Measurements from ENCODE around the gene MAPKAPK3.
"Not testable (repeated sequence)": the region's sequence is repeated elsewhere in the genome, so short reads cannot be mapped to it uniquely, and the experiment has no call there.

The MAPKAPK3 gene

DNA sequence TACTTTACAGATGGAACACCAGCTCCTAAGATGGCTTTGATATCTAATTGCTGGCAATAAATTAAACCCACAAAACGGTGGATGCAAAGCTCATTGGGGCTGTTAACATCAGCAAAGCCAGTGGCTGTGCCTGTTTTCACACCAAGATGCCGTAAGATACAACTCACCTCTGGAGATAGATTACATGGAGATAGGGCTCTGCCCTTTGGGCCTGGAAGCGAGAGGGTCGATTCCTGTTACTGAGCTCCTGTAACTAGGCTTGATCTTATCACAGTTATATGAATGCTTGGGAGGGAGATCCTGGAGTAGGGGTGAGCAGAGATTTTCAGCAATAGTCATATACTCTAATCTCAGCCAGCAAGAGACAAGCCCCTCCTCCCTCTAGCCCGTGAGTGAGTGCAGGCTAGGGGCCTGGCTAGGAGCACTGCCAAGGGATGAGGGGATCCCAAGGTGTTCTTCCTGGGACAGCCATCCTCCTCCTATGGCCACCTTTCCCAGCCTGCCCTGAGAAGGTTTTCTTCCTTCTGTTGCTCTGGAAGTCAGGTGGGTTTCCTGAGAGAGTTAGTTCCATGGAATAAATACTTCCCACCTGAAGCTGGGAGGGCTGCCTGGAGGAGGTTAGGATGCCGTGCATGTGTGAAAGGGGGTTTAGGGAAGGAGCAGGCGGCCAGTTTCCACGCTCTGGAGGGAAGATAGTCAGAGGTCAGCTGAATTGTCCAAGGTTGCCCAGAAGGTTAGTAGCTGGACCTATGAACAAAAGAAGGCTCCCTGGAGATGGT is 39.7 kb downstream of the MAPKAPK3 start:
- no peak for DNase-seq (ENCODE audit: low spot score)

DNA sequence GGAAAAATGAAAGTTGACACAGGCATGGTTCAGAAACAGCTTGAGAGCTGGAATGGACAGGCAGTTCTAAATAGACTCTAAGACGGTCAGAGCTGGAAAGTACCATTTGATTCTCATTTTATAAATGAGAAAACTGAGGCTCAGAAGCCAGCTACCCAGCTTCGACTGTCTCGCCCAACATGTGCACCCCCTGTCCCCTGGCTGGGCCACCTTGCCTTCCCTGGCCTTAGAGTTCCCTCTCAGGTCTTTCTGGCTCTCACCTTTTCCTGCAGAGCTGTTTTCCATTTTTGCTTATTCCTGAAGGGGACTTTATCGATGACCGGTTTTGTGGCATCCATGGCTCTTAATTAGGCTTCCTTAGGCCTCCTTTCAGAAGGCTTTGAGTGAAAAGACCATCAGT is 40.5 kb downstream of the MAPKAPK3 start:
- DNase-seq (ENCODE audit: low spot score) = no peak

GRCh38 chr3:50657816-50658215 is 40.9 kb downstream of the MAPKAPK3 start:
- DNase-seq (ENCODE audit: low spot score) = no peak

DNA sequence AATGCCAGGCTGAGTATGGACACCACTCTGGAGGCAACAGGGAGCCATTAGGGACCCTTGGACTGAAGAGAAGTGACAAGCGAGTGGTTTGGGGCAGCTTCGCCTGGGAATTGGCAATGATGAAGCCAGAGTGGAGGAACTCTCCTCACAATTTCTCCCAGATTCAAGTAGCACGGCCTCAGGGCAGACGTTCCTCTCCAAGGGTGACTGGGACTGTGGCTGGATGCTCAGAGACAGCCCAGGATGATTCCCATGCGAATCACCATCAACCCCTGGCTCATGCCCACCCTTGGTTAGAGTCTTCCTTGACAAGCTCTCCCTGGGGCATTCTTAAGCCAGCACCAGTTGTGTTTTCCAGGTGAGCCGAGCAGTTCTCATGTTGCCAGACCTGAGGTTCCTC is 41.5 kb downstream of the MAPKAPK3 start:
- no peak for DNase-seq (ENCODE audit: low spot score)

GRCh38 chr3:50658831-50659230 is 41.9 kb downstream of the MAPKAPK3 start:
- DNase-seq (ENCODE audit: low spot score) = no peak

DNA sequence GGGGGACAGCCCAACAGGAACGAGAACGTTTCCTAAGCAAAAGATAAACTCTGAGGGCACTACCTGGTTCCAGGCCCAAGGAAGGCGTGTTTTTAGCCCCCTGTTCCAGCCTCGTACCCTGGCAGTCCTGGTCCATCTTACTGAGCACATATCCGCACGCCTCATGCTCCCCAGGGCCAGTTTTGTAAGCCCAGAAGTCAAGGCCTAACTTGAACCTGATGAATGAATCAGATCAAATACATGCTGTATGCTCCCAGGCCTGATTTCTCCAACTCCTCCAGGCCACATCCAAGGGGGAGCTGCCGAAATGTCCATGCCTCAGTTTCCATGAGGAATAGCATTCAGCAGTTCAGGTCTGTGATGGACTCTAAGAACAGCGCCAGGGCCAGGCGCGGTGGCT is 43.4 kb downstream of the MAPKAPK3 start:
- DNase-seq (ENCODE audit: low spot score) = no peak

DNA sequence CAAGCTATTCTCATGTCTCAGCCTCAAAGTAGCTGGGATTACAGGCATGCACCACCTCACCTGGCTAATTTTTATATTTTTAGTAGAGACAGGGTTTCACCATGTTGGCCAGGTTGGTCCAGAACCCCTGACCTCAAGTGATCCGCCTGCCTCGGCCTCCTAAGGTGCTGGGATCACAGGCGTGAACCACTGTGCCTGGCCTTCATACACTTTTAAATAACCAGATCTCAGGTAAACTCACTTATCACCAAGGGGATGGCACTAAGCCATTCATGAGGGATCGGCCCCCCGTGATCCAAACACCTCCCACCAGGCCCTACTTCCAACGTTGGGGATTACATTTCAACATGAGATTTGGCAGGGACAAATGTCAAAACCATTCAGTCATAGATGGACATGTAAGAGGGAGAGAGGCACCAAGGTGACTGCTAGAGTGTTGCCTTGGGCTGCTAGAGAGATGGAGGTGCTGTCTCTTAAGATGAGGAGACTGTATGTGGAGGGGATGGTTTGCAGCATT is 44.4 kb downstream of the MAPKAPK3 start:
- no peak for DNase-seq (ENCODE audit: low spot score)

DNA sequence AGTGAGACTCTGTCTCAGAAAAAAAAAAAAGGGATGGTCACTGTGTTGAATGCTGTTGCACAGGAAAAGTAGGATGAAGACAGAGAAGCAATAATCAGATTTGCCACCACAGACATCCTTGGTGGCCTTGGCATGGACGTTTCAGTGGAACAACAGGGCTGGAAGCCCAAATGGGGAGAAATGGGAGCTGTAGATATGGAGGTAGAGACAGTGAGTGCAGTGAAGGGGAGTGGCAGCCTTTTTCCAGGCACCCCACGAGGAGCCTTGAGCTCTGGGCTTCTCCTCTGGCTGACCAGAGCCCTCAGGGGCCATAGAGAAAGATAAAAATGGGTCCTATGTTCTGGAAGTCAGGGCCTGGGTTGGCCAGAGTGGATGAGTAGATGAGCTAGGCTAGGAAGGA is 45.5 kb downstream of the MAPKAPK3 start:
- no peak for DNase-seq (ENCODE audit: low spot score)

DNA sequence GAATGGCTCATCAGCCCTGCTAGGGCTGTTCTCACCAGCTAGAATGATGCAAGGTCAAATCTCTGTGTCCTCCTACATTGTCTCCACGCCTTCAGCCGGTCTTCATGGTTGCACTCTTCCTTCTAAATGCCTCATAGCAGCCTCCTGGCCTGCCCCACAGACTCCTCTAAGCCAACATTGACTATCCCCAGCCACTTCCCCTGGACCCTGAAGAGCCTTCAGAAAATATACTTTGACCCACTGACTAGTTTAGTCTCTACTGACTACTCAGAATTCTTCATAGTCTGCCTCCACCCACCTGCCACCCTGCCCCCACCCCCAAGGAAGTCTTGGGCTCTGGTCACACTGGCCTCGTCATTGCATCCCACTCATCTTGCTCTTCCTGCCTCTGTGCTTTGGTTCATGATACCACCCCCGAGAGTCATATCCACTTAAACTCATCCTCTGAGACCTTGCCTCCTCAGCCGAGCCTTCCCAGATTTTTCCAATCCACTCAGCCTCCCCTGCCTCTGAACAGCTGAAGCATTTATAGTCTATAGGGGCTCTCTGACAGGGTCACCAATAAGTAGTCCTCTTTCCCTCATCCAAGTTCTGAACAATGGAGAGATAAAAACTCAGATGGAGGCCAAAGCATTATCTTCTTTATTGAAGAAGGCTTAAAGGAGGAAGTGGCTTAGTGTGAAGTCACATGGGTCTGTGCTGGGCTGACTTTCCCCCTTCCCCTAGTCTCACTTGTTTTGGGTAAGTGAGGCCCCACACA is 48.3 kb downstream of the MAPKAPK3 start:
- no peak for DNase-seq (ENCODE audit: low spot score)

DNA sequence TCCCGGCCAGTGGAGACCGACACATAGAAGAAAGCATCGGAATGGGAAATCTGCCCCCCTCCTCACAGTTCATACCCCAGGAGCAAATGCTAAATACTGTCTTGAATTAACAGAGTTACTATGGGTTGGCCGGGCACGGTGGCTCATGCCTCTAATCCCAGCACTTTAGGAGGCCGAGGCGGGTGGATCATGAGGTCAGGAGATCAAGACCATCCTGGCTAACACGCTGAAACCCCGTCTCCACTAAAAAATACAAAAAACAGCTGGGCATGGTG is 48.8 kb downstream of the MAPKAPK3 start:
- not testable (repeated sequence) for DNase-seq (ENCODE audit: low spot score)

DNA sequence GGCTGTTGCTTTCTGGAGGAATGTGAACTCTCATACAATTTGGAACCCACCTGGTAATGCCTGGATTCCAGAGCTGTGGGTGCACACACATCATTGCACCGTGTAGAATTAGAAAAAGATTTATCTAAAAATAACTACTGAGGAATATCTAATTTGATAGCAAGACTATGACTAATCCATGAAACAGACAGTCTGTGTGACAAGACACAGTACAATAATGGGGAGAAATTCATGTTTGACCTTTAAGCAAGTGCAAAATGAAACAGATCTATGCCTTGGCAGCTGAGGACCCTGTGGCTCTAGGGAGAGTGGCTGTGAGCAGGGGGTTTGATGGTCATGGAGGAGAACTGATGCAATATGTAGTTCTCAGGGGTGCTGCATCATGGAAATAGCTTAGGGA is 49.9 kb downstream of the MAPKAPK3 start:
- DNase-seq (ENCODE audit: low spot score) = no peak

DNA sequence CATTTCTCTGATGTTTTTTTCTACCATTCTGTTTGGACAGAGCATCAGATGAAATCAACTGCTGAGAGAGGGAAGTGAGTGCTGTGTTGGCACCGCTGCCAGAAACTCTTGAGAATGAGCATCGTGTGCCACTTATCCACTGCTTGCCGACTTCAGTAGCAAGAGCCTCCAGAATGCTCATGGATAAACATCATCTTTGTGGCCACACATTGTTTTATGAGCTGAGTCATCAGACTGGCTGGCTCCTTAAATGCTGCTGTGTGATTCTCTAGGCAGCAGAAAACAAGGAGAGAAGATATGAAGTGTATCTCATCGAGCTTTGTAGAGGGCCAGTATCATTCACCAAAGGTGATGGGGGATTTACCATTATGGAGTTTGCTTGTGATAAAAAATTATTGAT is 54.4 kb downstream of the MAPKAPK3 start:
- DNase-seq (ENCODE audit: low spot score) = peak; percentile 44

DNA sequence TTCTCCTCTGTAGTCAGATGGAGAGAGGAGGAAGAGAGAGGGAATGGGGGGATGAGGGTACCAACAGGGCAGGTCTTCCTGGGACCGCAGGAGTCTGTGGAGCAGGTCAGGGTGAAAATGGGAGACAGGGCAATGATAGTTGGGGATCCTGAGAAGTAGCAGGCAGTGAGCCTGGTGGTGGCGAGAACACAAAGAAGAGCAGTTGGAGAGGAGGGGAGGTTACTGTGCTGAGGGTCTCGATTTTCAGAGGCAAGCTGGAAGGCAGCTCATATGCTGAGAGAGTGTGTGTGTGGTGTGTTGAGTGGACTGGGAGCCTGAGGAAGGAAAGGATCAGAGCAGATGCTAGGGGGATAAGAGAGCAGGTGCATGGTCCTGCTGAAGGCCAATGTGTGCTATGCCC is 55.7 kb downstream of the MAPKAPK3 start:
- DNase-seq (ENCODE audit: low spot score) = no peak

DNA sequence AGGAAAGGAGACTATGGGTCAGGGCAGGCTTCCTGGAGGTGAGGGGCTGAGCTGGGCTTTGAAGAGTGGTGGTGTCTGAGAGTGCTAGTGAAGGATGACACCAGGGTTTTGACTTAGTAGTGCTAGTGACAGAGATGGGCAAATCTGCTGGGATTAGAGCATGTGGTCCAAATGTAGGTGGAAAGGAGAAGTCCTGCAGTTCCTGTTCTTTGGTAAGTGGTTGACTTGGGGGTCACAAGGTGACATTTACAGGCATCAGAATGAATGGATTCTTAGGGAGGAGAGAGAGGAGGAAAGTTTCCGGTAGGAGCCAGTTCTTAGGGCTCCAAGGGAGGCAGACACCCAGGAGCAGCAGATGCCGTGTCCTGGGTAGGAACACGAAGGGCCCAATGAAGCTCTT is 57.0 kb downstream of the MAPKAPK3 start:
- DNase-seq (ENCODE audit: low spot score) = peak; percentile 2

DNA sequence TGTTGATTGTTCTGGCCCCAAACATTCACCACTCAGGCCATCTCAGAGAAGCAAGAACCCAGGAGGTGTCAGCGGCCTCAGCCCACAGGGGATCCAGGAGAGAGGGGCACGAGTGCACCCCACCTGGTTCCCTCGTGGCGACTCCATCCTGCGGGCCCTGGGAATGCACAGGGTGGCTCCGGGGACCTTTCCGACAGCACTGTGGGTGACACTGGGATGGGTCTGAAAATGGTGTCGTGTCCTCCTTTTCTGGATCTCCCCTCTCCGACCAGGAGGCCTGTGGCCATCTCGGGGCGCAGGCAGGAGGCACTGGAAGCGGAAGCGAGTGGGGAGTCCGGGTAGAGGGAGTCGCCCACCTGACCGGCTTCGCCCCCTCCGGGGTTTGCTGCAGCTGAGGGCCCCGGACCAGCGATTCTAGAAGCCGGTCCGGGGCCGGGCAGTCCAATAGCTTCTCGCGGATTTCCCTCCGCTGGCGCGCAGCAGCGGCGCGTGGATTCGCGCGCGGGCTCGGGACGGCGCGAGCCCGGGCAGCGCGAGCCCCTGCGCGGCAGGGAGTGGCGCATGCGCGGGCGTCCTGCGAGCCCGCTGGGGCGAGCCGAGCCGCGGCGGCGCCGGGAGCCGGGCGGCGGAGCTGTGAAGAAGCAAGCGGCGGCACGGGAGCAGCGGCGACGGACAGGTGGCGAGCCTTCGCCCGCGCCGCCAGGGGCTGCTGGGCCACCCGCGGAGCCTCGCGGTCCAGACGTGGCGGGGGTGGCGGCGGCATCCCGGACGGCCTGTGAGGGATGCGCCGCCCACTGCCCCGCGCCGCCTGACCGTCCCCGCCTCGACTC is 57.6 kb downstream of the MAPKAPK3 start, which contains the start of gene DOCK3:
Gene DOCK3 (plus strand): TSS at position 579 of the 830 bp plus-strand sequence. CDS start 337 bp downstream, outside the sequence.
- DNase-seq (ENCODE audit: low spot score) = peak; percentile 65

DNA sequence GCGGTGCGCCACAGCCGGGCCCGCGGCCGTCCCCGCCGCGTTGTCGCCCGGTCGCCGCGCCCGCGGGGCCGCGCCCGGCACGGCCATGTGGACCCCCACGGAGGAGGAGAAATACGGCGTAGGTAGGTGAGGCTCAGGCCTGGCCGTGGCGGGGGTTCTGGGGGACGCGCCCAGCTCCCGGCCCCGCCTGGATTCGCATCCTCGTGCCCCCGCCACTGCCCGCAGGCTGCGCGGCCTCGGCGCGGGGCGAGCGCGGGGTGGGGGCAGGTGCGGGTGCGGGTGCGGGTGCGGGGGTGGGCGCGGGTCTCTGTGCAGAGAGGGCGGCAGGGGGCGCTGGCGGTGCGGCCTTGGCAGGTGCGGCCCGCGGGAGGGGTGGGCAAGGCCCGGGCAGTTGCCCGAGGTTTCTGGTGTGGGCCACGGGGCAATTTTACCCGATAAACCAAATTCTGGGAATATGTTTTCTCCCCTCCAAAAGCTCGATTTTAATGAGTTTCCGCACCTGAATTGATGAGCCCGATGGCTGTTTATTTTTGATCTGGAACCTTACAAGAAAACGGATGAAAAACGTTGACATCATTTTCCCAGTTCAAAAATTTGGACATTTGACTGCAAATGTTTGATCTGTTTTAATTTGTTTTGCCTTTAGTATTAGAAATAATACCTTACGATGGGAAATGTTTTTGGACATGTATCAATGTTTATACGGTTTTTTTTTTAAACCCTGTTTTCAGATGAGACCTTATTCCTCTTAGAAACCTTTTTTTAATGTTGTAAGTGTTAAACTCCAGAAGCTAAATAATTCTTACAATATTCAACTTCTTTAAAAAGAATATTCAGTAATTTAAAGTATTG is 58.5 kb downstream of the MAPKAPK3 start:
- peak; percentile 79 for DNase-seq (ENCODE audit: low spot score)

- DNase-seq (ENCODE audit: low spot score) = peak; percentile 0
Measured at GRCh38 chr3:50676031-50676705, 59.2 kb downstream of the MAPKAPK3 start.

DNA sequence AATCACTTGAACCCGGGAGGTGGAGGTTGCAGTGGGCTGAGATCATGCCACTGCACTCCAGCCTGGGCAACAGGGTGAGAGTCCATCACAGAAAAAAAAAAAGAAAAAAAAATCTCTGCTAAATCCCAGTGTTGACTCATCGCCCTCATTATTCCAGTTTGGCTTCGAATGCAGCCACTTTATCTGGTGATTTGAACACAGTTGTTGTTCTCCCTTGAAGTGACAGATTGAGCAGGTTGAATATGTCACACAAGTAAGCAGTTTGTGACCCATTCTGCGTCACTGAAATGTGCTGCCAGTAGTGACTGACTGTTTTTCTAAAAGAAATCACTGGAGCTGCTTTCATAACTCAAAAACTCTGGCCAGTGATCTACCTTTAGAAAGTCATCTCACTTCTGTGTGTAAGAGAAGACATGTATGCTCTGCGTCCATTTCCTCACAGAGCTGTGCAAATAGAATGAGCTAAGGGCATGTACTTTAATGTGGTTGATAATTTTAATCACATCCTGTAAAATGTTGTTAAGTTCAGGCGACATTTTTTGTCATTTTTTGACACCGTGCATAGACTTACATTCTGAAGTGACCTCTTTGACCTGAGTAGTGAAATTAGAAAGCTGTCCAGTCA is 70.3 kb downstream of the MAPKAPK3 start:
- peak; percentile 66 for DNase-seq (ENCODE audit: low spot score)

DNA sequence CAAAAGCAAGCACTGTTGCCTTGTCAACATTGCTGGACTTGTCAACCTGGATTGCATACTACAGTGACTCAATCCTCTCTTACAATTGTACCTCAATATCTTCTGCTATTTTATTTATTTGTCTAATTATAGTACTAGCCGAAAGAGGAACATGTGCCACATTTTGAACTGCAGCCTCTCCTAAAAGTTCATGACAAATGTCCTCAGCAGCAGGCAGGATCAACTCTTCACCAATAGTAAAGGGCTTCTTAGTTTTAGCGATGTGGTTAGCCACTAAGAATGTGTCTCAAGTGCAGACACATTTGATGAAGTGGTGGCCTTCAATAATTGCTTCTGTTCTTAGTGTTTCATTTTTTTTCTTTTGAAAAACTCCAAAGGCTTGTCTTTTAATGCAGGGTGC is 71.0 kb downstream of the MAPKAPK3 start:
- no peak for DNase-seq (ENCODE audit: low spot score)

- DNase-seq (ENCODE audit: low spot score) = not testable (repeated sequence)
Measured at GRCh38 chr3:50688602-50689001, 71.7 kb downstream of the MAPKAPK3 start.

Data from Ammon's horn (tissue), 1 donor.